CD4-positive, alpha-beta T cell (primary cell): ENCODE measurements around the gene SH2D5. TPM values are rescaled to one million over a fixed set of nuclear protein-coding genes. Genes with fewer than 3 reads are reported as not detected.
"Not testable (repeated sequence)": the region's sequence is repeated elsewhere in the genome, so short reads cannot be mapped to it uniquely, and the experiment has no call there.

Experiments used
- ATAC-seq: fragments of 200-7000 bp; cut with Tn5 transposase; one replicate; pipeline ENCODE4 v1.10.0; 2022; ENCODE audit warnings: mild to moderate bottlenecking; ENCODE audit not compliant: poor library complexity
- CTCF ChIA-PET: fragments of 350-600 bp; sonication (Branson Sonifier 250); formaldehyde crosslinking; loops from one replicate; lab custom pipeline; 2021; ENCODE audit warnings: antibody characterized with exemption, inconsistent platforms; lab: Charles Lee
- POLR2A ChIA-PET: fragments of 350-600 bp; sonication (Branson Sonifier 250); formaldehyde crosslinking; loops from one replicate; lab custom pipeline; 2021; ENCODE audit warnings: antibody characterized with exemption, inconsistent platforms; lab: Charles Lee
- DNase-seq, 14 experiments: peaks; one replicate each; pipeline ENCODE4 v3.0.0-alpha.2; 2013 to 2020; ENCODE audit warnings: mixed read lengths in 2 of 14
- H3K27ac ChIP-seq, 2 donors: one replicate each; pipeline versions ENCODE4 v1.5.1 to v1.7.0; 2013; ENCODE audit warnings: low read length in 2 of 2, low read depth in 1 of 2, mild to moderate bottlenecking in 1 of 2
- H3K27me3 ChIP-seq, 2 experiments: 1 replicate in 1 of 2; 2 replicates in 1 of 2; pipeline versions ENCODE4 v1.6.1 to v1.7.0; 2013; ENCODE audit warnings: low read length in 2 of 2, control low read depth in 1 of 2, mild to moderate bottlenecking in 1 of 2, moderate library complexity in 1 of 2; ENCODE audit not compliant: insufficient read depth in 2 of 2, control insufficient read depth in 1 of 2
- H3K36me3 ChIP-seq: one replicate; pipeline ENCODE4 v1.6.1; 2013; ENCODE audit warnings: low read length, control low read depth; ENCODE audit not compliant: insufficient read depth
- H3K4me1 ChIP-seq: one replicate; pipeline ENCODE4 v1.6.1; 2013; ENCODE audit warnings: low read length, control low read depth; ENCODE audit not compliant: insufficient read depth
- H3K4me3 ChIP-seq: one replicate; pipeline ENCODE4 v1.5.1; 2013; ENCODE audit warnings: mild to moderate bottlenecking, low read length, moderate library complexity
- H3K9me3 ChIP-seq, 2 experiments: 1 replicate in 1 of 2; 2 replicates in 1 of 2; pipeline versions ENCODE4 v1.6.1 to v1.7.0; 2013; ENCODE audit warnings: low read length in 2 of 2, mild to moderate bottlenecking in 2 of 2, control low read depth in 1 of 2, moderate library complexity in 1 of 2; ENCODE audit not compliant: control insufficient read depth in 1 of 2, insufficient read depth in 1 of 2
- H3K27ac Mint-ChIP-seq: one replicate; pipeline ENCODE4 v1.8.0; 2020; ENCODE audit warnings: mixed read lengths
- H3K27me3 Mint-ChIP-seq: one replicate; pipeline ENCODE4 v1.8.0; 2021; ENCODE audit warnings: mixed read lengths
- H3K36me3 Mint-ChIP-seq: one replicate; pipeline ENCODE4 v1.8.0; 2021; ENCODE audit warnings: low read depth, mixed read lengths
- H3K4me1 Mint-ChIP-seq: one replicate; pipeline ENCODE4 v1.8.0; 2021; ENCODE audit warnings: low read depth, mixed read lengths
- H3K4me3 Mint-ChIP-seq: one replicate; pipeline ENCODE4 v1.8.0; 2020; ENCODE audit warnings: mild to moderate bottlenecking, mixed read lengths
- H3K9me3 Mint-ChIP-seq: one replicate; pipeline ENCODE4 v1.8.0; 2020; ENCODE audit warnings: mixed read lengths
- intact Hi-C, 2 experiments: fragments of 100-400 bp; cut with DNase I in 1 of 2; cut with micrococcal nuclease in 1 of 2; formaldehyde crosslinking; loops; one replicate each; pipeline versions ENCODE4 v1.15.1 to v1.9.0; 2023 to 2025; cut with DNase I, micrococcal nuclease
- total RNA-seq, 174 experiments: library from RNA in 2 of 174; stranded (reverse) in 2 of 174; gene quantifications; one replicate each; pipeline ENCODE4 v1.2.3 and lab custom pipeline; 2021 to 2026
- TF ChIP-seq, protein P1 (sequence below): fragments of 200-600 bp; IDR thresholded peaks from one replicate; pipeline ENCODE4 v1.8.0; 2022; ENCODE audit warnings: antibody characterized with exemption, mild to moderate bottlenecking

The SH2D5 gene
- total RNA-seq, 2 experiments from 2014 or later = 0.08 TPM; not detected in 1

GRCh38 chr1:20719261-20719660 lies 13.2 kb downstream of the SH2D5 start:
- Mint-ChIP-seq H3K4me3 (peak overlapping the region; percentile 81), H3K27ac (no peak overlapping the region), H3K9me3 (no peaks in the 10 kb centered on the region), H3K36me3 (no peaks in the 10 kb centered on the region), H3K4me1 (peaks cover 13% of the 10 kb centered on the region), H3K27me3 (peaks cover 31% of the 10 kb centered on the region)
- POLR2A ChIA-PET = no interaction called here
- ATAC-seq (no peak), DNase-seq (no peak)
- TF ChIP-seq, protein P1, sequence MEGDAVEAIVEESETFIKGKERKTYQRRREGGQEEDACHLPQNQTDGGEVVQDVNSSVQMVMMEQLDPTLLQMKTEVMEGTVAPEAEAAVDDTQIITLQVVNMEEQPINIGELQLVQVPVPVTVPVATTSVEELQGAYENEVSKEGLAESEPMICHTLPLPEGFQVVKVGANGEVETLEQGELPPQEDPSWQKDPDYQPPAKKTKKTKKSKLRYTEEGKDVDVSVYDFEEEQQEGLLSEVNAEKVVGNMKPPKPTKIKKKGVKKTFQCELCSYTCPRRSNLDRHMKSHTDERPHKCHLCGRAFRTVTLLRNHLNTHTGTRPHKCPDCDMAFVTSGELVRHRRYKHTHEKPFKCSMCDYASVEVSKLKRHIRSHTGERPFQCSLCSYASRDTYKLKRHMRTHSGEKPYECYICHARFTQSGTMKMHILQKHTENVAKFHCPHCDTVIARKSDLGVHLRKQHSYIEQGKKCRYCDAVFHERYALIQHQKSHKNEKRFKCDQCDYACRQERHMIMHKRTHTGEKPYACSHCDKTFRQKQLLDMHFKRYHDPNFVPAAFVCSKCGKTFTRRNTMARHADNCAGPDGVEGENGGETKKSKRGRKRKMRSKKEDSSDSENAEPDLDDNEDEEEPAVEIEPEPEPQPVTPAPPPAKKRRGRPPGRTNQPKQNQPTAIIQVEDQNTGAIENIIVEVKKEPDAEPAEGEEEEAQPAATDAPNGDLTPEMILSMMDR = no peak
- Histone ChIP-seq H3K36me3 (no peaks in the 10 kb centered on the region), H3K4me3 (no peak overlapping the region), H3K4me1 (peaks cover 13% of the 10 kb centered on the region), H3K27ac (no peak overlapping the region), H3K27me3 (peaks cover 18 to 20% of the 10 kb centered on the region in 2 experiments), H3K9me3 (peaks cover 0 to 4% of the 10 kb centered on the region in 2 experiments)
- CTCF ChIA-PET = interaction anchor here (0.7 kb wide), 1 partner anchor 22 kb away, joined by 3 read pairs; no protein-coding TSS in a partner anchor
- intact Hi-C loops = no loop called here

DNA sequence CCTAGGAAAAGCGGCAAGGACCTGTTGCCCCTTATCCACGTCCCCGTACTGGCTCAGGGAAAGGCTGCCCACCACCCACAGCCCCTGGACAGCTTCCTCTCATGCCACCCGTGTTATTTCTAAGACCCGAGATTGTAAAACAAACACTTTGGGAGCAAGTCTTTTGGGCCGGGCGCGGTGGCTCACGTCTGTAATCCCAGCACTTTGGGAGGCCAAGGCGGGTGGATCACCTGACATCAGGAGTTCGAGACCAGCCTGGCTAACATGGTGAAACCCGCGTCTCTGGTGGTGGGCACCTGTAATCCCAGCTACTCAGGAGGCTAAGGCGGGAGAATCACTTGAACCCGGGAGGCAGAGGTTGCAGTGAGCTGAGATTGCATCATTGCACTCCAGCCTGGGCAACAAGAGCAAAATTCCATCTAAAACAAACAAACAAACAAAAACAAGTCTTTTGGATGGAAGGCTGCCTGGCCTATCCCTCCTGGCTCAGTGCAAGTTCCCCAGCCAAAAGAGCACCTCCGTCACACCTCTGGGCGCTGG lies 14.1 kb downstream of the SH2D5 start:
- Histone ChIP-seq H3K27me3 (peaks cover 18 to 20% of the 10 kb centered on the region in 2 experiments), H3K4me1 (peaks cover 13% of the 10 kb centered on the region)
- peaks cover 13% of the 10 kb centered on the region for H3K4me1 Mint-ChIP-seq
- H3K9me3 ChIP-seq, H3K9me3 Mint-ChIP-seq, H3K27ac ChIP-seq, H3K36me3 Mint-ChIP-seq, H3K4me3 ChIP-seq, H3K36me3 ChIP-seq, intact Hi-C loops, ATAC-seq, DNase-seq, H3K27ac Mint-ChIP-seq: not testable (repeated sequence)
- CTCF ChIA-PET = interaction anchor here (0.7 to 1.1 kb wide), 3 partner anchors 15 to 21 kb away, joined by 3 to 4 read pairs (median 3); no protein-coding TSS in a partner anchor
- H3K27me3 Mint-ChIP-seq = peaks cover 31% of the 10 kb centered on the region
- peak overlapping the region; percentile 81 for H3K4me3 Mint-ChIP-seq
- POLR2A ChIA-PET = interaction anchor here (1.0 to 2.2 kb wide), 3 partner anchors 13 to 68 kb away, joined by 3 to 15 read pairs (median 3); partner anchors contain the start of genes DDOST and HP1BP3

- Histone ChIP-seq H3K36me3 (no peaks in the 10 kb centered on the region), H3K27ac (no peak within 1 kb of the TSS), H3K4me3 (peak within 1 kb of the TSS; percentile 19), H3K9me3 (peaks cover 0 to 4% of the 10 kb centered on the region in 2 experiments), H3K4me1 (peaks cover 13% of the 10 kb centered on the region), H3K27me3 (peaks cover 18 to 20% of the 10 kb centered on the region in 2 experiments)
- DNase-seq (peak; percentile 30 to 89 (median 56)), ATAC-seq (peak; percentile 74)
- H3K27me3 Mint-ChIP-seq = peaks cover 31% of the 10 kb centered on the region
- POLR2A ChIA-PET = interaction anchor here (0.6 to 2.2 kb wide), 6 partner anchors 14 to 1307 kb away, joined by 3 to 15 read pairs (median 3); partner anchors contain the start of genes DDOST and HP1BP3
- no peaks in the 10 kb centered on the region for H3K36me3 Mint-ChIP-seq
- TF ChIP-seq, protein P1 = no peak
- CTCF ChIA-PET = interaction anchor here (1.0 to 1.1 kb wide), 2 partner anchors 16 to 21 kb away, joined by 3 to 4 read pairs; no protein-coding TSS in a partner anchor
- no peak within 1 kb of the TSS for H3K27ac Mint-ChIP-seq
- no peaks in the 10 kb centered on the region for H3K9me3 Mint-ChIP-seq
- H3K4me1 Mint-ChIP-seq = peaks cover 13% of the 10 kb centered on the region
- intact Hi-C loops = no loop called here
- H3K4me3 Mint-ChIP-seq = peak within 1 kb of the TSS; percentile 81
Measured at GRCh38 chr1:20717452-20718342, 14.8 kb downstream of the SH2D5 start, which contains the start of gene KIF17. Gene KIF17, minus strand, starts transcription at chr1:20718007. Its CDS starts 301 bp downstream, at chr1:20717706.
